Effector memory CD8-positive, alpha-beta T cell (primary cell): Measurements from ENCODE around the gene VSIR.

Source experiments
- ATAC-seq: fragments of 150-1000 bp; cut with Tn5 transposase; replicated peaks from 2 replicates; pipeline ENCODE4 v1.10.0; 2021; ENCODE audit warnings: mild to moderate bottlenecking, moderate library complexity
- DNase-seq, 3 experiments: peaks; one replicate each; pipeline ENCODE4 v3.0.0; 2021
- H3K27ac Mint-ChIP-seq, 2 donors: one replicate each; pipeline ENCODE4 v1.8.0; 2022; ENCODE audit warnings: mild to moderate bottlenecking in 2 of 2, mixed read lengths in 2 of 2, moderate library complexity in 2 of 2
- H3K27me3 Mint-ChIP-seq, 2 donors: one replicate each; pipeline ENCODE4 v1.8.0; 2022; ENCODE audit warnings: mixed read lengths in 2 of 2
- H3K36me3 Mint-ChIP-seq: one replicate; pipeline ENCODE4 v1.8.0; 2022; ENCODE audit warnings: mild to moderate bottlenecking, moderate library complexity, mixed read lengths; ENCODE audit not compliant: insufficient read depth
- H3K4me1 Mint-ChIP-seq, 2 donors: one replicate each; pipeline ENCODE4 v1.8.0; 2022; ENCODE audit warnings: low read depth in 2 of 2, mixed read lengths in 2 of 2
- H3K4me3 Mint-ChIP-seq, 2 donors: one replicate each; pipeline ENCODE4 v1.8.0; 2022; ENCODE audit warnings: mild to moderate bottlenecking in 2 of 2, mixed read lengths in 2 of 2, moderate library complexity in 2 of 2
- H3K9me3 Mint-ChIP-seq, 2 donors: one replicate each; pipeline ENCODE4 v1.8.0; 2022; ENCODE audit warnings: mixed read lengths in 2 of 2

The VSIR gene

DNA sequence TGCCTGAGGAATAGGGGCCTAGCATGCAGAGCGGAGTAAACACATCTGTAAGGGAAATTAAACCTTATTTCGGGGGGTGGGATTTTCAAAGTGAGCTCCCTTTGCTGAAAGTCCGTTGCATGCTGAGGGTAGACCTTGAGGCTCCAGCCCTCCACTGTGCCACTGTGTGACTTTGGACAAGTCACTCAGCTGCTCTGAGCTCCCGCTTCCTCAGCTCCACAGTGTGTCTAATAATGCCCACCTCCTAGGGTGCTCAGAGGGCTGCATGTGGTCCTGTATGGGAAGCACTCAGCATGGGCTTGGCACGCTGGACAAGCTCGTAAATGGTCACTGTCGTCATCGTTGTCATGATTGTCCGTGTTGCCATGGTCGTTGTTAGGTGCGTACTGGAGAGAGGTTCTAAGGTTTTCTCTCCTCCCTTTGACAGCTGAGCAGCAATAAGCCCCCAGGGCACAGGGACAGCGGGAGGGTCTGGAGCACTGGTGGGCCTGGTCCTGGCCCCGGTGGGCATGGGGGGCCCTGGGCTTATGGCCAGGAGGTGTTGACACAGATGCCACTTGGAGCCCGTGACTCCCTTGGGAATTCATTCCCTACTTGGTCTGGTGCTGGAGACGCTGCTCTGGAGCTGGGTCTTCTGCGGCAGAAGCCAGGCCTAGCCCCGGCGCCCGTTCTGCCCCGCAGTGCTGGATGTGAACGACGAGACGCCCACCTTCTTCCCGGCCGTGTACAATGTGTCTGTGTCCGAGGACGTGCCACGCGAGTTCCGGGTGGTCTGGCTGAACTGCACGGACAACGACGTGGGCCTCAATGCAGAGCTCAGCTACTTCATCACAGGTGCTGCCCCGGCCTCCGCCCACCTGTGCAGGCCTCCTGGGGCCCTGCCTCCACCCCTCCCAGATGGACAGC is 66.9 kb downstream of the VSIR start:
- no peaks in the 10 kb centered on the region for H3K27me3 Mint-ChIP-seq

DNA sequence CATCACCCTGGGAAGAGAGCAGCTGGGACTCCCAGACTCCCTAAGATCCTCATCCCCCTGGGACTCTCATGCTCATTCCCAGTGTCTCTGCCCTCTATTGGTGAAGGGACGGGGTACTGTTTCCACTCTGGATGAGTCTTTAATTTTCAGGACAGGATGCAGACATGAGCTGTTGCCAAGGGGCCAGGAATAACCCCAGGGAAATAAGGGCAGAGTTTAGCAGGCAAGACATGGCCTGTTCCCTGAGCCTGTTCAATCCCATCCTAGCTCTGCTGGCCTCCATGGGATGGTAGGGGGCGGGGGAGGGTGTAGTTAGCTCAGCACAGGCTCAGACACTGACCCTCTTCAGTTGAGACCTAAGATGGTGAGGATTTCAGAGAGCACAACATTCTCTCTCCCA is 67.7 kb downstream of the VSIR start:
- peaks cover 9 to 28% of the 10 kb centered on the region in 2 donors for H3K4me1 Mint-ChIP-seq
- no peaks in the 10 kb centered on the region for H3K27me3 Mint-ChIP-seq
- no peak for DNase-seq
- H3K9me3 Mint-ChIP-seq: no peaks in the 10 kb centered on the region
- H3K36me3 Mint-ChIP-seq: peaks cover 6% of the 10 kb centered on the region
- no peak overlapping the region for H3K27ac Mint-ChIP-seq
- no peak overlapping the region for H3K4me3 Mint-ChIP-seq
- ATAC-seq: no peak

More for the DNA sequence above, 66.9 kb downstream of the VSIR start:
- Mint-ChIP-seq H3K36me3 (peaks cover 8% of the 10 kb centered on the region), H3K4me3 (no peak overlapping the region), H3K9me3 (no peaks in the 10 kb centered on the region), H3K27ac (no peak overlapping the region), H3K4me1 (peaks cover 9 to 26% of the 10 kb centered on the region in 2 donors)
- ATAC-seq (no peak), DNase-seq (no peak)

DNA sequence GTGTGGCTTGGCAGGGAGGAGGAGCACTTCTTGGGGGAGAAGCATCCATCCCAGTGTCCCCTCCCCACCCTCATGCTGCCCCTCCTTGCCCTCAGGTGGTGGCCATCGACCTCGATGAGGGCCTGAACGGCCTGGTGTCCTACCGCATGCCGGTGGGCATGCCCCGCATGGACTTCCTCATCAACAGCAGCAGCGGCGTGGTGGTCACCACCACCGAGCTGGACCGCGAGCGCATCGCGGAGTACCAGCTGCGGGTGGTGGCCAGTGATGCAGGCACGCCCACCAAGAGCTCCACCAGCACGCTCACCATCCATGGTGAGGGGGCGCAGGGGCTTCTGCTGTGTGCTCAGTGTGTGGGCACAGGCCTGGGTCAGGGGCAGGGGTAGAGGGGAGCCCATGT is 68.5 kb downstream of the VSIR start:
- Mint-ChIP-seq H3K9me3 (no peaks in the 10 kb centered on the region), H3K27me3 (no peaks in the 10 kb centered on the region), H3K4me1 (peaks cover 9 to 23% of the 10 kb centered on the region in 2 donors), H3K27ac (no peak overlapping the region), H3K36me3 (peaks cover 3% of the 10 kb centered on the region), H3K4me3 (no peak overlapping the region)
- DNase-seq (no peak), ATAC-seq (no peak)

DNA sequence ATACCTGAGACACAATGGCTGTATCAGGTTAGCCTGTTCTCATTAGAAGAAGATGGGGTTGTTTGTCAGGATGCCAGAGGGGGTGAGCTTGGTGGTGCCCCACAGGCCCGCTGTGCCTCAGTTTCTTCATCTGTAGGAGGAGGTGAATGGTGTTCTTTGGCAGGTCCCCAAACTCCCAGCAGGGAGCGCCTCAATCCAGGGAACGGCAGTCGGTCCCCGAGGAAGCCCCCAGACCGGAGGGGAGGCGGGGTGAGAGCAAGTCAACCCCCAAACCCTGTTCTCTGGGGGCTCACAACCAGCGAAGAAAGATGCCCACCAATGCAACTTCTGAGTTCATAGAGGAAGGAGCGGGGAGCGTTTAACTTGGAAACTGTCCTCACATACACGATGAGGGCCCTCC is 69.7 kb downstream of the VSIR start:
- ATAC-seq (no peak), DNase-seq (no peak)
- Mint-ChIP-seq H3K36me3 (peaks cover 3% of the 10 kb centered on the region), H3K4me3 (no peak overlapping the region), H3K4me1 (peaks cover 15 to 26% of the 10 kb centered on the region in 2 donors), H3K27ac (no peak overlapping the region), H3K9me3 (no peaks in the 10 kb centered on the region), H3K27me3 (no peaks in the 10 kb centered on the region)

DNA sequence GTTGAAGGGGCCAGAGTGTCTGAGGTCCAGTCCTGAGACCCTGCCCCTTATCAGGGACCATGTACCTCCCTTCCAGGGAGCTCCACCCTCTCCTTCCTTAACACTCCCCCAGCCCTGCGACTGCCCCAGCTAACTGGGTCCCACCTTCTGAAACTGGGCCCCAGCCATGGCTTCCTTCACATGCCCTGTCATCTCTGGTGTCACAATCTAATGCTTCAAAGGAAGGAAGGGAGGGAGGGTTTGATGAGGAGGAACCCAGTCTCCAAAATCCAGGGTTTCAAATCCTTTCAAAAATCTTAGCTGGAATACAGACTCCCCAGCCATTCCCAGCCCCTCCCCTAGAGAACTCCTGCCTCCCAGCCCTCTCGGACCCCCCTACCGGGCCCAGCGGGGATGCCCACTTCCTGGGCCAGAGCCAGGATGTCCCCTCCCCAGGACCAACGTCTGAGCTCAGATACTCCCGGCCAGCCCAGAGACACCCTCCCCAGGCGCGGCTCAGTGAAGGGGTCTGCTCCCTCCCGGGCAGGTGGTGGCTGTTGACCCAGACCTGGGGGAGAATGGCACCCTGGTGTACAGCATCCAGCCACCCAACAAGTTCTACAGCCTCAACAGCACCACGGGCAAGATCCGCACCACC is 71.7 kb downstream of the VSIR start:
- ATAC-seq (no peak), DNase-seq (no peak)
- Mint-ChIP-seq H3K36me3 (peaks cover 4% of the 10 kb centered on the region), H3K27me3 (no peaks in the 10 kb centered on the region), H3K9me3 (no peaks in the 10 kb centered on the region), H3K4me1 (peaks cover 29 to 31% of the 10 kb centered on the region in 2 donors), H3K4me3 (no peak overlapping the region), H3K27ac (no peak overlapping the region)

DNA sequence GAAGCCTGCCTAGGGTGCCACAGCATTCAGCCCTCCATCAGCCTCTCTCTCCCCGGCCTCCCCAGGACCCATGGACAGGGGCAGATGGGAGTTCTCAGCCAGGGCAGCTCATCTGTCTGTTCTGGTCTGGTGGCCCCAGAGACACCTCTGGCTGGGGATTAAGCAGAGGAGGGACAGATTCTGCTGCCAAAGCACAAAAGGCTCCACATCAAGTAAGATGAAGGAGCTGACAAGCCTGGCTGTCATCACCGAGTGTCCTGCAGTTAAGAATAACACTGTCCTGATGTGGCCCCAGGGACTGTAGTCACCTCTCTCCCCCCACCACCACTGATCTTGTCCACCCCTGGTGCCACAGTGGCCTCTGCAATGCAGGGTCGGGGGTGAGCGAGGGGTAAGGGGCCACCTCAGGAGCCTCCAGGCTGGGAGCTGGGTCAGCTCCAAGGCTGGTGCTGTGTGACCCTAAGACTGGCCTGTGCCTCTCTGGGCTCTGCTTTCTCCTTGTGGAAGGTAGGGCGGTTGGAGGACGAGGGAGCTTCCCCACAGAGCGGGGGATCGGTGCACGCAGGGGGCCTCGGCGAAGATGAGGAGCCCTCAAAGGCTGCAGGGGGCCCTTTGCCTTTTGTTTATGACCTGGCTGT is 72.5 kb downstream of the VSIR start:
- Mint-ChIP-seq H3K4me3 (no peak overlapping the region), H3K4me1 (peaks cover 31 to 33% of the 10 kb centered on the region in 2 donors), H3K9me3 (no peaks in the 10 kb centered on the region), H3K27ac (no peak overlapping the region), H3K27me3 (no peaks in the 10 kb centered on the region), H3K36me3 (peaks cover 4% of the 10 kb centered on the region)
- DNase-seq: no peak
- no peak for ATAC-seq

DNA sequence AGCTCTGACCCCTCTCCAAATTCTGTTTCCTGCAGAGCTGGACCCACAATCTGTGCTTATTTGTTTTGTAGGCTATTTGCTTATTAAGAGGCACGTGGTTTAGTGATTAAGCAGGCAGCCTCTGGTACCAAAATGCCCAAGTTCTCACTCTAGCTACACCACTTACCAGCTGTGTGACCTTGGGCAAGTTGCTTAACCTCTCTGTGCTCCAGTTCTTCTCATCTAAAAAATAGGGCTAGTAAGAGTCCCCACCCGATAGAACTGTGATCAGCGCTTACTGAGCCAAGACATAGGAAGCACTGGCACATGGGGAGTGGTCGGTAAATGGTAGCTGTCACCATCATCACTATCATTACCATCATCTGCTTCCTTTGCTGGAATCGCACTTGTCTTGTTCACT is 74.6 kb downstream of the VSIR start:
- no peak for DNase-seq
- Mint-ChIP-seq H3K36me3 (peaks cover 6% of the 10 kb centered on the region), H3K9me3 (no peaks in the 10 kb centered on the region), H3K27ac (peak overlapping the region in 1 of 2 donors; percentile 84), H3K4me3 (peak overlapping the region; percentile 41 to 54), H3K4me1 (peaks cover 43 to 48% of the 10 kb centered on the region in 2 donors), H3K27me3 (no peaks in the 10 kb centered on the region)
- ATAC-seq: peak; percentile 23

DNA sequence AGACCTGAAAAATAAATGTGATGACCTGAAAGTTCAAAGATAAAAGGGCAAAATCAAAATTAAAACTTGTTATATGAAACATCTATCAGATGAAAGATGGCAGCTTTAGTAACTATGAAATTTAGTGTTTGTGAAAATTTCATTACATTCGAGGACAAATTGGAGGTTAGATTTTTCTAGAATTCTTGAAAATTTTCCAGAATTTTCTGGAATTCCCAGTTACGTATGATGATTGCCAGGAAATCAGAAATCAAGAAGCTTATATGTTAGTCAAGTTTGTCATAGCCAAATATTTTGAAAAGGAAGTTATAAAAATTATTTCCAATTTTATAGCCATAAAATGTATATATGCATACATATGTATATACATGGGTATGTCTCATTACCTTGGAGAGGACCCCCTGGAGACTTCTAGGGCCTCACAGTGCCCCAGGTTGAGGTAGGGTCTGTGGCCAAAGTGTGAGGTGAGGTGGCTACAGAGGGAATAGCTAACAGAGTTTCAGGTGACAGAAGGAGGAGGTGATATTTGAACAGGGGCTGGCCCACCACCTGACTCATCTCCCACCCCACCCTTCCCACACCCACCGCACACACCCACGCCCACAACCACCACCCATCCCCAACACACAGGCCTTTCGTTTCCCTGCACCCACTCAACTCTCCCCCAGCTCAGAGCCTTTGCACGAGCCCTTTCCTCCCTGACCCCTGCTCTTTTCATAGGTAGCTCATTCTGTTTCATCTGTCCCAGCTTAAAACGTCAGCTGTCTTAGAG is 75.2 kb downstream of the VSIR start:
- ATAC-seq (peak; percentile 84), DNase-seq (peak; percentile 34 to 45 (median 44))
- Mint-ChIP-seq H3K4me3 (peak overlapping the region; percentile 41 to 54), H3K27ac (peak overlapping the region; percentile 44 to 84), H3K36me3 (peaks cover 6% of the 10 kb centered on the region), H3K4me1 (peaks cover 46 to 49% of the 10 kb centered on the region in 2 donors), H3K27me3 (no peaks in the 10 kb centered on the region), H3K9me3 (no peaks in the 10 kb centered on the region)
